CD14-positive monocyte (primary cell): ENCODE measurements around the gene CLASP1. TPM values are rescaled to one million over a fixed set of nuclear protein-coding genes. Genes with fewer than 3 reads are reported as not detected.

Experiments used
- DNase-seq, 3 donors: peaks; one replicate each; pipeline ENCODE4 v3.0.0-alpha.2; 2011 to 2022
- H2AFZ ChIP-seq: 2 replicates; pipeline ENCODE4 v1.6.0; 2012; ENCODE audit warnings: mild to moderate bottlenecking, low read depth, low read length, inconsistent platforms; ENCODE audit not compliant: insufficient read depth, poor library complexity, severe bottlenecking
- H3K27ac ChIP-seq, 2 donors: 1 replicate in 1 of 2; 2 replicates in 1 of 2; pipeline ENCODE4 v1.5.1; 2012 to 2013; ENCODE audit warnings: low read length in 2 of 2, control low read depth in 1 of 2, inconsistent platforms in 1 of 2, low read depth in 1 of 2, mild to moderate bottlenecking in 1 of 2
- H3K27me3 ChIP-seq, 2 donors: one replicate each; pipeline versions ENCODE4 v1.6.0 to v1.6.1; 2011 to 2013; ENCODE audit warnings: low read length in 2 of 2; ENCODE audit not compliant: control insufficient read depth in 2 of 2, insufficient read depth in 2 of 2
- H3K36me3 ChIP-seq, 2 donors: replicated peaks in 1 of 2; 1 replicate in 1 of 2; 2 replicates in 1 of 2; pipeline versions ENCODE4 v1.5.1 to v1.6.1; 2012 to 2013; ENCODE audit warnings: low read length in 2 of 2, control low read depth in 1 of 2, inconsistent platforms in 1 of 2, mild to moderate bottlenecking in 1 of 2; ENCODE audit not compliant: insufficient read depth in 2 of 2, control insufficient read depth in 1 of 2
- H3K4me1 ChIP-seq, 2 donors: 1 replicate in 1 of 2; 2 replicates in 1 of 2; pipeline versions ENCODE4 v1.5.1 to v1.6.1; 2012 to 2013; ENCODE audit warnings: low read length in 2 of 2, control low read depth in 1 of 2, inconsistent platforms in 1 of 2, mild to moderate bottlenecking in 1 of 2, moderate library complexity in 1 of 2; ENCODE audit not compliant: insufficient read depth in 2 of 2, control insufficient read depth in 1 of 2
- H3K4me2 ChIP-seq: replicated peaks from 2 replicates; pipeline ENCODE3; 2012; ENCODE audit warnings: low read length, moderate library complexity, mild to moderate bottlenecking; ENCODE audit not compliant: poor library complexity, severe bottlenecking; ENCODE audit errors: extremely low read depth
- H3K4me3 ChIP-seq, 3 experiments: fragments of 200-600 bp in 1 of 3; sonication (generic) in 1 of 3; replicated peaks in 1 of 3; 1 replicate in 2 of 3; 2 replicates in 1 of 3; pipeline ENCODE4 v1.5.1; 2011 to 2013; ENCODE audit warnings: low read length in 3 of 3, mild to moderate bottlenecking in 3 of 3, control low read depth in 2 of 3, low read depth in 2 of 3, inconsistent platforms in 1 of 3, moderate library complexity in 1 of 3
- H3K79me2 ChIP-seq: 2 replicates; pipeline ENCODE4 v1.6.0; 2012; ENCODE audit warnings: mild to moderate bottlenecking, control low read depth, inconsistent platforms, low read length, moderate library complexity; ENCODE audit not compliant: insufficient read depth
- H3K9ac ChIP-seq: 2 replicates; pipeline ENCODE4 v1.6.0; 2017; ENCODE audit warnings: low read length, mild to moderate bottlenecking; ENCODE audit not compliant: insufficient read depth, poor library complexity, severe bottlenecking
- H3K9me3 ChIP-seq, 2 donors: replicated peaks in 1 of 2; 1 replicate in 1 of 2; 2 replicates in 1 of 2; pipeline versions ENCODE4 v1.5.1 to v1.6.1; 2012 to 2013; ENCODE audit warnings: low read length in 2 of 2, control low read depth in 1 of 2; ENCODE audit not compliant: control insufficient read depth in 1 of 2, insufficient read depth in 1 of 2
- H4K20me1 ChIP-seq: 2 replicates; pipeline ENCODE4 v1.6.0; 2012; ENCODE audit warnings: mild to moderate bottlenecking, low read length, control low read depth, moderate library complexity; ENCODE audit not compliant: insufficient read depth
- H3K27ac Mint-ChIP-seq, 7 donors: one replicate each; pipeline ENCODE4 v1.8.0; 2020; ENCODE audit warnings: mild to moderate bottlenecking in 7 of 7, mixed read lengths in 7 of 7, moderate library complexity in 6 of 7, inconsistent platforms in 2 of 7
- H3K27me3 Mint-ChIP-seq, 3 donors: one replicate each; pipeline ENCODE4 v1.8.0; 2021 to 2022; ENCODE audit warnings: low read depth in 3 of 3, mild to moderate bottlenecking in 3 of 3, mixed read lengths in 3 of 3, moderate library complexity in 3 of 3, inconsistent platforms in 1 of 3
- H3K36me3 Mint-ChIP-seq, 2 donors: one replicate each; pipeline ENCODE4 v1.8.0; 2020; ENCODE audit warnings: mixed read lengths in 2 of 2, inconsistent platforms in 1 of 2, mild to moderate bottlenecking in 1 of 2
- H3K4me1 Mint-ChIP-seq: one replicate; pipeline ENCODE4 v1.8.0; 2020; ENCODE audit warnings: mild to moderate bottlenecking, mixed read lengths
- H3K4me3 Mint-ChIP-seq, 2 donors: one replicate each; pipeline ENCODE4 v1.8.0; 2020; ENCODE audit warnings: mild to moderate bottlenecking in 2 of 2, mixed read lengths in 2 of 2, moderate library complexity in 1 of 2
- H3K9me3 Mint-ChIP-seq, 7 donors: one replicate each; pipeline ENCODE4 v1.8.0; 2020 to 2022; ENCODE audit warnings: mixed read lengths in 7 of 7, mild to moderate bottlenecking in 6 of 7, moderate library complexity in 6 of 7, inconsistent platforms in 2 of 7
- CTCF ChIP-seq: fragments of 200-600 bp; IDR thresholded peaks from one replicate; pipeline ENCODE4 v1.8.0; 2022; ENCODE audit warnings: antibody characterized with exemption, mild to moderate bottlenecking
- WGBS: methylation state at CpG from one replicate; pipeline ENCODE4 v1.1.5; 2013; ENCODE audit warnings: missing lambda C conversion rate; ENCODE audit not compliant: insufficient coverage; 5-methylcytosine and 5-hydroxymethylcytosine counted together
- intact Hi-C, 2 donors: fragments of 100-400 bp; cut with micrococcal nuclease; formaldehyde crosslinking; loops; one replicate each; pipeline versions ENCODE4 v1.15.0 to v1.15.1; 2023
- polyA plus RNA-seq, 3 donors: library from polyadenylated mRNA; depleted of rRNA in 1 of 3; unstranded in 2 of 3; stranded (reverse) in 1 of 3; fragments of 300-500 nt in 2 of 3; fragments of >200 nt in 1 of 3; fragmentation: Illumina TruSeq in 2 of 3; gene quantifications; 1 replicate in 2 of 3; 2 replicates in 1 of 3; pipeline ENCODE4 v1.2.3, GENCODE V29; 2012 to 2021

The CLASP1 gene
- polyA plus RNA-seq, 3 donors: 4.8 to 8.1 (median 7.6) TPM

GRCh38 chr2:121431214-121431613, 218.0 kb downstream of the CLASP1 start:
- Histone ChIP-seq H3K4me1 (no peaks in the 10 kb centered on the region), H3K4me3 (no peak overlapping the region), H3K9ac (no peak overlapping the region), H3K9me3 (no peaks in the 10 kb centered on the region), H3K4me2 (no peak overlapping the region), H3K27me3 (no peaks in the 10 kb centered on the region), H3K27ac (no peak overlapping the region), H3K79me2 (no peaks in the 10 kb centered on the region), H4K20me1 (no peaks in the 10 kb centered on the region), H3K36me3 (peaks cover 39 to 40% of the 10 kb centered on the region in 2 donors), H2AFZ (no peak overlapping the region)
- Mint-ChIP-seq H3K4me1 (no peaks in the 10 kb centered on the region), H3K9me3 (no peaks in the 10 kb centered on the region), H3K27ac (no peak overlapping the region), H3K27me3 (no peaks in the 10 kb centered on the region), H3K36me3 (peaks cover 38 to 58% of the 10 kb centered on the region in 2 donors), H3K4me3 (no peak overlapping the region)
- TF ChIP-seq CTCF: no peak
- intact Hi-C loops: no loop called here
- 100% methylated on average over 1 of the region's 1 CpG for WGBS
- DNase-seq: no peak

- Mint-ChIP-seq H3K36me3 (peaks cover 45 to 55% of the 10 kb centered on the region in 2 donors), H3K4me1 (no peaks in the 10 kb centered on the region), H3K4me3 (no peak overlapping the region), H3K9me3 (no peaks in the 10 kb centered on the region), H3K27me3 (no peaks in the 10 kb centered on the region), H3K27ac (peak overlapping the region in 1 of 7 donors; percentile 24)
- Histone ChIP-seq H3K4me1 (no peaks in the 10 kb centered on the region), H3K4me3 (no peak overlapping the region), H3K27ac (no peak overlapping the region), H3K9ac (no peak overlapping the region), H3K9me3 (no peaks in the 10 kb centered on the region), H3K4me2 (no peak overlapping the region), H3K79me2 (no peaks in the 10 kb centered on the region), H3K36me3 (peaks cover 44 to 52% of the 10 kb centered on the region in 2 donors), H2AFZ (no peak overlapping the region), H3K27me3 (no peaks in the 10 kb centered on the region), H4K20me1 (no peaks in the 10 kb centered on the region)
- intact Hi-C loops: no loop called here
- DNase-seq: no peak
- 97% methylated on average over 11 of the region's 16 CpGs for WGBS
- no peak for TF ChIP-seq CTCF
Observed at GRCh38 chr2:121429927-121430520, 219.2 kb downstream of the CLASP1 start.
